WTC11 (cell line): ENCODE results near the gene TCF7L1. TPM values are rescaled to one million over a fixed set of nuclear protein-coding genes. Genes with fewer than 3 reads are reported as not detected.

ENCODE experiments used
- ATAC-seq: fragments of 200-7000 bp; cut with Tn5 transposase; 2 replicates; pipeline ENCODE4 v1.10.0; 2021; ENCODE audit warnings: mild to moderate bottlenecking, moderate library complexity
- CTCF ChIA-PET: fragments of 300-600 bp; sonication (Branson Sonifier 250); formaldehyde crosslinking; loops from one replicate; lab custom pipeline; 2021; ENCODE audit warnings: antibody characterized with exemption; lab: Charles Lee
- POLR2A ChIA-PET: fragments of 350-600 bp; sonication (Branson Sonifier 250); formaldehyde crosslinking; loops from one replicate; lab custom pipeline; 2021; ENCODE audit warnings: antibody characterized with exemption; lab: Charles Lee
- DNase-seq: peaks from one replicate; pipeline ENCODE4 v3.0.0; 2021; ENCODE audit warnings: low spot score
- H3K27ac Mint-ChIP-seq: 2 replicates; pipeline ENCODE4 v1.8.0; 2021; ENCODE audit warnings: mixed read lengths
- H3K27me3 Mint-ChIP-seq: 2 replicates; pipeline ENCODE4 v1.8.0; 2021; ENCODE audit warnings: low read depth, mild to moderate bottlenecking, moderate library complexity, mixed read lengths
- H3K36me3 Mint-ChIP-seq: 2 replicates; pipeline ENCODE4 v1.8.0; 2021; ENCODE audit warnings: mixed read lengths
- H3K4me1 Mint-ChIP-seq: 2 replicates; pipeline ENCODE4 v1.8.0; 2022; ENCODE audit warnings: mixed read lengths
- H3K4me3 Mint-ChIP-seq: 2 replicates; pipeline ENCODE4 v1.8.0; 2021; ENCODE audit warnings: mild to moderate bottlenecking, moderate library complexity, mixed read lengths
- H3K9me3 Mint-ChIP-seq: 2 replicates; pipeline ENCODE4 v1.8.0; 2021; ENCODE audit warnings: mixed read lengths
- ATF3 ChIP-seq: sonication (generic); formaldehyde crosslinking; conservative IDR thresholded peaks from 2 replicates; pipeline ENCODE4 v1.8.1; 2022; ENCODE audit warnings: mild to moderate bottlenecking, missing genetic modification reagents
- CDX4 ChIP-seq: fragments of 250-450 bp; sonication (Bioruptor Pico); IDR thresholded peaks from 2 replicates; pipeline ENCODE4 v1.9.0; 2021; ENCODE audit warnings: moderate library complexity, mild to moderate bottlenecking, inconsistent platforms, borderline replicate concordance
- CREM ChIP-seq: sonication (generic); formaldehyde crosslinking; IDR thresholded peaks from 2 replicates; pipeline ENCODE4 v1.8.1; 2022; ENCODE audit warnings: mild to moderate bottlenecking, missing genetic modification reagents, moderate library complexity
- E2F5 ChIP-seq: sonication (generic); formaldehyde crosslinking; IDR thresholded peaks from 2 replicates; pipeline ENCODE4 v1.8.1; 2022; ENCODE audit warnings: mild to moderate bottlenecking, moderate library complexity, missing genetic modification reagents
- GABPB1 ChIP-seq: sonication (generic); formaldehyde crosslinking; IDR thresholded peaks from 2 replicates; pipeline ENCODE4 v1.8.1; 2023; ENCODE audit warnings: mild to moderate bottlenecking, missing genetic modification reagents
- JUN ChIP-seq: sonication (generic); formaldehyde crosslinking; IDR thresholded peaks from 2 replicates; pipeline ENCODE4 v1.8.0; 2023; ENCODE audit warnings: mild to moderate bottlenecking, missing genetic modification reagents
- NFATC4 ChIP-seq: fragments of 250-450 bp; sonication (Bioruptor Pico); IDR thresholded peaks from 2 replicates; pipeline ENCODE4 v1.9.0; 2021; ENCODE audit warnings: mild to moderate bottlenecking
- NFYB ChIP-seq: sonication (generic); formaldehyde crosslinking; conservative IDR thresholded peaks from 2 replicates; pipeline ENCODE4 v1.8.0; 2022; ENCODE audit warnings: low read depth, missing genetic modification reagents
- RORB ChIP-seq: fragments of 250-450 bp; sonication (Bioruptor Pico); IDR thresholded peaks from 2 replicates; pipeline ENCODE4 v1.9.0; 2021; ENCODE audit warnings: mild to moderate bottlenecking
- TEAD1 ChIP-seq: sonication (generic); formaldehyde crosslinking; IDR thresholded peaks from 2 replicates; pipeline ENCODE4 v1.8.0; 2022; ENCODE audit warnings: mild to moderate bottlenecking, missing genetic modification reagents
- TEAD4 ChIP-seq: sonication (generic); formaldehyde crosslinking; IDR thresholded peaks from 2 replicates; pipeline ENCODE4 v1.8.0; 2022; ENCODE audit warnings: mild to moderate bottlenecking, missing genetic modification reagents
- USF2 ChIP-seq: sonication (generic); formaldehyde crosslinking; IDR thresholded peaks from 2 replicates; pipeline ENCODE4 v1.8.1; 2023; ENCODE audit warnings: mild to moderate bottlenecking, missing genetic modification reagents, moderate library complexity
- ZBTB21 ChIP-seq: sonication (generic); formaldehyde crosslinking; IDR thresholded peaks from 2 replicates; pipeline ENCODE4 v1.8.1; 2023; ENCODE audit warnings: mild to moderate bottlenecking, missing genetic modification reagents, borderline replicate concordance
- ZNF232 ChIP-seq: sonication (generic); formaldehyde crosslinking; IDR thresholded peaks from 2 replicates; pipeline ENCODE4 v1.8.0; 2022; ENCODE audit warnings: mild to moderate bottlenecking, missing genetic modification reagents
- ZNF263 ChIP-seq: sonication (generic); formaldehyde crosslinking; IDR thresholded peaks from 2 replicates; pipeline ENCODE4 v1.8.1; 2022; ENCODE audit warnings: low read depth, mild to moderate bottlenecking, moderate library complexity, missing genetic modification reagents
- ZNF423 ChIP-seq: fragments of 250-450 bp; sonication (Bioruptor Pico); IDR thresholded peaks from 2 replicates; pipeline ENCODE4 v2.1.2; 2022; ENCODE audit warnings: mild to moderate bottlenecking, moderate library complexity
- total RNA-seq: library from RNA; stranded (reverse); gene quantifications from 3 replicates; pipeline ENCODE4 v1.2.3, GENCODE V29; 2021
- TF ChIP-seq, protein P1 (sequence below): fragments of 250-450 bp; sonication (Bioruptor Pico); IDR thresholded peaks from 2 replicates; pipeline ENCODE4 v1.8.0; 2021; ENCODE audit warnings: mild to moderate bottlenecking
- TF ChIP-seq, protein P2 (sequence below): sonication (generic); formaldehyde crosslinking; IDR thresholded peaks from 2 replicates; pipeline ENCODE4 v1.8.1; 2022; ENCODE audit warnings: missing genetic modification reagents, borderline replicate concordance
- TF ChIP-seq, protein P3 (sequence below): sonication (generic); formaldehyde crosslinking; IDR thresholded peaks from 2 replicates; pipeline ENCODE4 v1.8.0; 2022; ENCODE audit warnings: mild to moderate bottlenecking, missing genetic modification reagents
- TF ChIP-seq, protein P4 (sequence below): sonication (generic); formaldehyde crosslinking; IDR thresholded peaks from 2 replicates; pipeline ENCODE4 v1.8.1; 2022; ENCODE audit warnings: mild to moderate bottlenecking, missing genetic modification reagents, moderate library complexity, borderline replicate concordance
- TF ChIP-seq, protein P5 (sequence below): sonication (generic); formaldehyde crosslinking; IDR thresholded peaks from 2 replicates; pipeline ENCODE4 v1.8.1; 2023; ENCODE audit warnings: mild to moderate bottlenecking, missing genetic modification reagents

The TCF7L1 gene
- total RNA-seq, 1 experiment from 2014 or later: 104 TPM

- ATAC-seq (no peak; the same call in 1 of the 2 replicates), DNase-seq (no peak)
- ChIA-PET POLR2A (no interaction called here), CTCF (interaction anchor here (0.9 to 4.9 kb wide), 7 partner anchors 10 to 115 kb away, joined by 3 to 25 read pairs (median 5); partner anchors contain the start of gene TCF7L1)
- H3K4me3 Mint-ChIP-seq: no peak overlapping the region; the same call in 1 of the 2 replicates
- H3K36me3 Mint-ChIP-seq: peaks cover 9% of the 10 kb centered on the region
- peak overlapping the region; percentile 84 for H3K27ac Mint-ChIP-seq
- peaks cover 92% of the 10 kb centered on the region for H3K4me1 Mint-ChIP-seq
- no peaks in the 10 kb centered on the region for H3K27me3 Mint-ChIP-seq
- H3K9me3 Mint-ChIP-seq: no peaks in the 10 kb centered on the region
- TF ChIP-seq ATF3 (CRISPR knock-in tag) (no peak), TEAD4 (CRISPR knock-in tag) (no peak), GABPB1 (CRISPR knock-in tag) (no peak), CREM (CRISPR knock-in tag) (no peak), ZNF423 (CRISPR knock-in tag) (peak; percentile 41; the same call in 1 of the 2 replicates), CDX4 (no peak)
Measured at GRCh38 chr2:85181134-85181631, 48.0 kb downstream of the TCF7L1 start.

- DNase-seq (no peak), ATAC-seq (no peak)
- Mint-ChIP-seq H3K27ac (0 out of 2 replicates have a peak overlapping the region, but pooled peaks have one; percentile 39), H3K4me3 (no peak overlapping the region), H3K27me3 (no peaks in the 10 kb centered on the region), H3K36me3 (peaks cover 7% of the 10 kb centered on the region), H3K9me3 (0 out of 2 replicates have a peak, but pooled peaks cover 3% of the 10 kb centered on the region), H3K4me1 (peaks cover 93% of the 10 kb centered on the region)
- POLR2A ChIA-PET: no interaction called here
- TF ChIP-seq NFYB (CRISPR knock-in tag): no peak
- no peak for TF ChIP-seq ZNF232 (CRISPR knock-in tag)
- TF ChIP-seq, protein P1, sequence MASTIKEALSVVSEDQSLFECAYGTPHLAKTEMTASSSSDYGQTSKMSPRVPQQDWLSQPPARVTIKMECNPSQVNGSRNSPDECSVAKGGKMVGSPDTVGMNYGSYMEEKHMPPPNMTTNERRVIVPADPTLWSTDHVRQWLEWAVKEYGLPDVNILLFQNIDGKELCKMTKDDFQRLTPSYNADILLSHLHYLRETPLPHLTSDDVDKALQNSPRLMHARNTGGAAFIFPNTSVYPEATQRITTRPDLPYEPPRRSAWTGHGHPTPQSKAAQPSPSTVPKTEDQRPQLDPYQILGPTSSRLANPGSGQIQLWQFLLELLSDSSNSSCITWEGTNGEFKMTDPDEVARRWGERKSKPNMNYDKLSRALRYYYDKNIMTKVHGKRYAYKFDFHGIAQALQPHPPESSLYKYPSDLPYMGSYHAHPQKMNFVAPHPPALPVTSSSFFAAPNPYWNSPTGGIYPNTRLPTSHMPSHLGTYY (CRISPR knock-in tag): no peak
- no peak for TF ChIP-seq RORB
- TF ChIP-seq E2F5 (CRISPR knock-in tag): no peak
- no peak for TF ChIP-seq NFATC4 (CRISPR knock-in tag)
- TF ChIP-seq, protein P2, sequence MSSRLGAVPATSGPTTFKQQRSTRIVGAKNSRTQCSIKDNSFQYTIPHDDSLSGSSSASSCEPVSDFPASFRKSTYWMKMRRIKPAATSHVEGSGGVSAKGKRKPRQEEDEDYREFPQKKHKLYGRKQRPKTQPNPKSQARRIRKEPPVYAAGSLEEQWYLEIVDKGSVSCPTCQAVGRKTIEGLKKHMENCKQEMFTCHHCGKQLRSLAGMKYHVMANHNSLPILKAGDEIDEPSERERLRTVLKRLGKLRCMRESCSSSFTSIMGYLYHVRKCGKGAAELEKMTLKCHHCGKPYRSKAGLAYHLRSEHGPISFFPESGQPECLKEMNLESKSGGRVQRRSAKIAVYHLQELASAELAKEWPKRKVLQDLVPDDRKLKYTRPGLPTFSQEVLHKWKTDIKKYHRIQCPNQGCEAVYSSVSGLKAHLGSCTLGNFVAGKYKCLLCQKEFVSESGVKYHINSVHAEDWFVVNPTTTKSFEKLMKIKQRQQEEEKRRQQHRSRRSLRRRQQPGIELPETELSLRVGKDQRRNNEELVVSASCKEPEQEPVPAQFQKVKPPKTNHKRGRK: no peak
- no peak for TF ChIP-seq USF2 (CRISPR knock-in tag)
- no peak for TF ChIP-seq TEAD1
- no peak for TF ChIP-seq ZNF263 (CRISPR knock-in tag)
- TF ChIP-seq, protein P3, sequence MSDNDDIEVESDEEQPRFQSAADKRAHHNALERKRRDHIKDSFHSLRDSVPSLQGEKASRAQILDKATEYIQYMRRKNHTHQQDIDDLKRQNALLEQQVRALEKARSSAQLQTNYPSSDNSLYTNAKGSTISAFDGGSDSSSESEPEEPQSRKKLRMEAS (CRISPR knock-in tag): no peak
- TF ChIP-seq ZBTB21 (CRISPR knock-in tag): no peak
- TF ChIP-seq, protein P4, sequence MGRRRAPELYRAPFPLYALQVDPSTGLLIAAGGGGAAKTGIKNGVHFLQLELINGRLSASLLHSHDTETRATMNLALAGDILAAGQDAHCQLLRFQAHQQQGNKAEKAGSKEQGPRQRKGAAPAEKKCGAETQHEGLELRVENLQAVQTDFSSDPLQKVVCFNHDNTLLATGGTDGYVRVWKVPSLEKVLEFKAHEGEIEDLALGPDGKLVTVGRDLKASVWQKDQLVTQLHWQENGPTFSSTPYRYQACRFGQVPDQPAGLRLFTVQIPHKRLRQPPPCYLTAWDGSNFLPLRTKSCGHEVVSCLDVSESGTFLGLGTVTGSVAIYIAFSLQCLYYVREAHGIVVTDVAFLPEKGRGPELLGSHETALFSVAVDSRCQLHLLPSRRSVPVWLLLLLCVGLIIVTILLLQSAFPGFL (CRISPR knock-in tag): no peak
- TF ChIP-seq, protein P5, sequence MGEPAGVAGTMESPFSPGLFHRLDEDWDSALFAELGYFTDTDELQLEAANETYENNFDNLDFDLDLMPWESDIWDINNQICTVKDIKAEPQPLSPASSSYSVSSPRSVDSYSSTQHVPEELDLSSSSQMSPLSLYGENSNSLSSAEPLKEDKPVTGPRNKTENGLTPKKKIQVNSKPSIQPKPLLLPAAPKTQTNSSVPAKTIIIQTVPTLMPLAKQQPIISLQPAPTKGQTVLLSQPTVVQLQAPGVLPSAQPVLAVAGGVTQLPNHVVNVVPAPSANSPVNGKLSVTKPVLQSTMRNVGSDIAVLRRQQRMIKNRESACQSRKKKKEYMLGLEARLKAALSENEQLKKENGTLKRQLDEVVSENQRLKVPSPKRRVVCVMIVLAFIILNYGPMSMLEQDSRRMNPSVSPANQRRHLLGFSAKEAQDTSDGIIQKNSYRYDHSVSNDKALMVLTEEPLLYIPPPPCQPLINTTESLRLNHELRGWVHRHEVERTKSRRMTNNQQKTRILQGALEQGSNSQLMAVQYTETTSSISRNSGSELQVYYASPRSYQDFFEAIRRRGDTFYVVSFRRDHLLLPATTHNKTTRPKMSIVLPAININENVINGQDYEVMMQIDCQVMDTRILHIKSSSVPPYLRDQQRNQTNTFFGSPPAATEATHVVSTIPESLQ (CRISPR knock-in tag): no peak
- TF ChIP-seq JUN: no peak
- CTCF ChIA-PET: interaction anchor here (0.7 to 4.9 kb wide), 11 partner anchors 9 to 116 kb away, joined by 3 to 25 read pairs (median 4); partner anchors contain the start of gene TCF7L1
Measured at GRCh38 chr2:85181844-85182456, 48.8 kb downstream of the TCF7L1 start.
